Measurements from ENCODE around the gene LMX1B. TPM values are rescaled to one million over a fixed set of nuclear protein-coding genes. Genes with fewer than 3 reads are reported as not detected.

LMX1B gene
- total RNA-seq, 1 donor from 2014 or later: not detected

- intact Hi-C loops (cut with micrococcal nuclease): no loop called here
These were observed 9.4 kb upstream of the LMX1B start for GRCh38 chr9:126604059-126605055.

GRCh38 chr9:126605792-126606482 is 7.8 kb upstream of the LMX1B start:
- intact Hi-C loops (cut with micrococcal nuclease): no loop called here

- intact Hi-C loops (cut with micrococcal nuclease): no loop called here
These were observed 7.3 kb upstream of the LMX1B start for GRCh38 chr9:126606483-126606870.

GRCh38 chr9:126607086-126607485 is 6.6 kb upstream of the LMX1B start:
- intact Hi-C loops (cut with micrococcal nuclease): no loop called here

DNA sequence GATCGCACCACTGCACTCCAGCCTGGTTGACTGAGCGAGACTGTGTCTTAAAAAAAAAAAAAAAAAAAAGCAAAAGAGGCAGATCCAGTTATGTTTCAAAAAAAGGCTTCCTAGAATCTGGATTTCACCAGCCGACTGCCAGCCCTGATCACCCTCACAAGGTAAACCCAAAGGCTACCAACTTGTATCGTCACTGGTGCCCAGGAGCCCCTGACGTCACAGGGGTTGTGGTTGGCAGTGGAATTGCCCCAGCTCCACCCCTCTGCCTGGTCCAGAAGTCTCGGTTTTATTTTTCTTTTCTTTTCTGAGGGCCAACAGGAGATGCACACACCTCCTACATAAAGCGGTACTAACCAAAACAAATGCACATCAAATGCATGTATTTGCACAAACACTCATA is 6.0 kb upstream of the LMX1B start:
- intact Hi-C loops (cut with micrococcal nuclease): no loop called here

GRCh38 chr9:126608551-126608950 is 5.2 kb upstream of the LMX1B start:
- intact Hi-C loops (cut with micrococcal nuclease): no loop called here

GRCh38 chr9:126609191-126609590 is 4.5 kb upstream of the LMX1B start:
- intact Hi-C loops (cut with micrococcal nuclease): no loop called here

DNA sequence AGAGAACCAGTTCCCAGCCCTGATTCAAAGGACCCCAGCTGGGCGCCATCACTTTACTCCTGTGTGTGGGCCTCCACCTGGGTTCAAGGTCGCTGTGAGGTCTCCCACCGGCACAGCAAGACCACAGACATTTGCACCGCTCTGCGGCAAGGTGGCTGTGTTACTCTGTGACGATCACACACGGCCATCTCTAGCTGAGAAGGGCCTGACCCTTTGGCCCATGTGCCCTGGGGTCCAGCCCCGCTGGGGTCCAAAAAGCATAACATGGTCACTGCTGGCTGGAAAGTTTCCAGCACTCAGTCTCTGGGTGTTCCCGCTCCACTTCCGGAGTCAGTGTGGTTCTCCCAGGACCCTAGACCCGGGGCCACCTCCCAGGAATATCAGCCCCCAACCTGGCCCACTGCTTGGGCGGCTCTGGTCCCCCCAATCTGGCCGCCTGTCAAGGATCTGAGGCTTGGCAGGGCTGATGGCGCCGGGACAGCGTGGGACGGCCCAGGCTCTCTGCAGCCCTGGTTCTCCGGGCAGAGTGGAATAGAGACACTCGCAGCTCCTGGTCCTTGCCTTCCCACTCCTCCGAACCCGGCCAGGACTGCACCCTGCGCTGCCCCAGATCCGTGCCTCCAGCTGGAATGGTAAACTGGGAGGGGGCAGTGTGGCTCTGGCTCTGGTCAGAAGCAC is 3.9 kb upstream of the LMX1B start:
- intact Hi-C loops (cut with micrococcal nuclease): no loop called here

- intact Hi-C loops (cut with micrococcal nuclease): loop anchor here (1.0 kb wide), 3 partner anchors 14 to 171 kb away; no protein-coding TSS in a partner anchor
These were observed 2.5 kb upstream of the LMX1B start for GRCh38 chr9:126611193-126611591.

DNA sequence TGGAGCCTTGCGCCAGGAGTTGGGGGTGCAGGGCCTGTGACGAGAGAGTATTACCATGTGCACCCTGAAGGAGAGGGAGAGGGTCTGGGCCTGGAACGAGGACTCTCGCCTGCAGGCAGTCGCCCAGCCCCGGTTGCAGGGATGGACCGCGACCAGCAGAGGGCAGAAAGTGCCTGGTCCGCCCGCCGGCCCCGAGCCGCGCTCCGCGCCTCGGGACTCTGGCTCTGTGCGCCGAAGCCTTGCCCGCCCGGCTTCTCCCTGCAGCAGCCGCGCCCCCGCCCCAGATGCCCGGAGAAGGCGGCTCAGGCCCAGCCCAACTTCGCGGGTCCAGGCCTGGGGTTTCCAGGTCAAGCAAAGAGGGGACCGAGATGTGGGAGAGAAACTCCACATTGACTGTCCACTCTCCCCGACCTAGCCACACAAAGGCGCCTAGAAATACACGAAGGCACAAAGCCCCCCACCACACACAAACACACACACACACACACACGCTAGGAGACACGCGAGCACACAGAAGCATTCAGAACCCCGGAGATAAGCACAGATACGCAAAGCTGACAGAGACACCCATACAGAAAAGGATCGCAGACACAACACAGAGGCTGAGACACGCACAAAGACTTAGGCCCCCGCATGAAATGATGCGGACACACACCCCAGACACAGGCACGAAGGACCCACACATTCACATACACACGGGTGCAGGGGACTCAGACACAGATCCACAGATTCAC is 2.0 kb upstream of the LMX1B start:
- intact Hi-C loops (cut with micrococcal nuclease): loop anchor here (1.0 kb wide), 3 partner anchors 14 to 171 kb away; no protein-coding TSS in a partner anchor

DNA sequence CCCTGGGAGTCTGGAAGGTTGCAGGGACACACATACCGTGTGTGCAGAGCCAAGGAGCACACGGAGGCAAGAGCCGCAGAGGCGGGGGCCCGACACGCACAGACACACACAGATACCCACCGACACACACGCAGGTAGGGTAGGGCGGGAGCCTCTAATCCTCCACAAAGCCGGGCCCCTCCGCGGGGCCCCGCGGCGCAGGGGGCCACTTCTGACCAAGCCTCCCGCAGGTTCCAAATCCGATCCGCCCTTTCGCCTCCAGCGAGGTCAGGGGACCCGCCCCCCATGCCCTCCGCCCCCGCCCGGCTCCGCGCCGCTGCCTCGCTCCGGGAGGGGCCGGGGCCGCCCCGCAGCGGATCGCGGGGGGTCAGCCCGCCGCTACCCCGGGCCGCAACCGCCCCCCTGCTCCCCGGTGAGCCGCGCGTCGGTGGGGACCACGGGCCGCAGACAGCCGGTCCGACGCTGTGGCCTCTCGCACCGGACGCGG is 1.4 kb upstream of the LMX1B start:
- intact Hi-C loops (cut with micrococcal nuclease): no loop called here

DNA sequence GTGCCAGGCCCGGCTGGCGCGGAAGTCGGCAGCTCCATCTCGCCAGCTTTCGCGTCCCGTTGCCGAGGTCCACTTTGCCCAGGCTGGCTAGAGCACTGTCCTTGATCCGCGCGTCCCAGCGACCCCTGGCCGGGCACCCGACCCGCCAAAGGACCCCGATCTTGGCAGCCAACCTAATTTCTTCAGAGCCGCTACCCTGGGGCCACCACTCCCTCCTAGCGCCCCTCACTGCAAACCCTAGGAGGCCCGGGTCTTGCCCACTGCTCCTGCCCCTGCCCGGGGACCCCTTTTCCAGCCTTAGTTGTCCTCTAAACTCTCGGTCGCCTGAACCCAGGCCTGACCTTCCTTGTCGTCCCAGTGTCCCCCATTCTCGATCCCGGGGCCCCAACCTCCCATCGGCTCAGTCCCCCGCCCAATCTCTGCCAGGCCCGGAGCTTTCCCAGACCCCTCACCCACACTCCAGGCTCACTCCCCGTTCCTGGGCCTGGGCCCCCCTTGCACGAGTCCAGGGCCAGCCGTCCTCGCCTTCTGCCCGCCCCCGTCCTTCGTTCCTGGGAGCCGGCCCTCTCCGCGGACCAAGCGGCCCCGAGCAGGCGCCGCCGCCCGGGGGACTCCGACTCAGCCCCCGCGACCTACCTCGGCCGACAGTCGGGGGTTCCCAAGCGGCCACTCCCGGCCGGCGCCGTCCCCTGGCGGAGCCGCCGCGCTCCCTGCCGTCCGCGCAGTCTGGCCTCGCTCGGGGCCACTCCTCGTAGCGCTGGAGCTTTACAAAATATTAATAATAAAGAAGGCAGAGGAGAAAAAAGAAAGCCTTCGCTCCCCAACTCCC is 701 bp upstream of the LMX1B start:
- intact Hi-C loops (cut with micrococcal nuclease): no loop called here

- intact Hi-C loops (cut with micrococcal nuclease): no loop called here
These were observed 343 bp downstream of the LMX1B start for GRCh38 chr9:126614088-126614454.

GRCh38 chr9:126614455-126615244 is 922 bp downstream of the LMX1B start:
- intact Hi-C loops (cut with micrococcal nuclease): loop anchor here (5.0 kb wide), 1 partner anchor 63 kb away; no protein-coding TSS in a partner anchor

DNA sequence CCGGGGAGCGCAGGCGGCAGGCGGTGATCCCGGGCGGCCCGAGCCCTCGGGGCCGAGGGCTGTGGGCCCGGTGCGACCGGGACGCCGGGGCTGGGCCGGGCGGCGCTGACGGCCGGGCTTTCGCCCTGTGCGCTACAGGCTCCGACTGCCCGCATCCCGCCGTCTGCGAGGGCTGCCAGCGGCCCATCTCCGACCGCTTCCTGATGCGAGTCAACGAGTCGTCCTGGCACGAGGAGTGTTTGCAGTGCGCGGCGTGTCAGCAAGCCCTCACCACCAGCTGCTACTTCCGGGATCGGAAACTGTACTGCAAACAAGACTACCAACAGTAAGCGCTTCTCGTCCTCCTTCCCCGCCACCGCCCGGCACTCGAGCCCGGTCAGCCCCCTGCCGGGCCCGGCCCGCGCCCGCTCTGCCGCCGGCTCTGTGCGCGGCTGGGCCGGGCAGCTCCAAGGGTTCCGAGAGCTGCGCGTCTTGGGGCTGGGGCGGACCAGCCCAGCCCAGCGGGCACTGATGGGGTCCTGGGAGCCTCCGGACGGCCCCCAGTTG is 1.6 kb downstream of the LMX1B start:
- intact Hi-C loops (cut with micrococcal nuclease): loop anchor here (5.0 kb wide), 1 partner anchor 62 kb away; no protein-coding TSS in a partner anchor

DNA sequence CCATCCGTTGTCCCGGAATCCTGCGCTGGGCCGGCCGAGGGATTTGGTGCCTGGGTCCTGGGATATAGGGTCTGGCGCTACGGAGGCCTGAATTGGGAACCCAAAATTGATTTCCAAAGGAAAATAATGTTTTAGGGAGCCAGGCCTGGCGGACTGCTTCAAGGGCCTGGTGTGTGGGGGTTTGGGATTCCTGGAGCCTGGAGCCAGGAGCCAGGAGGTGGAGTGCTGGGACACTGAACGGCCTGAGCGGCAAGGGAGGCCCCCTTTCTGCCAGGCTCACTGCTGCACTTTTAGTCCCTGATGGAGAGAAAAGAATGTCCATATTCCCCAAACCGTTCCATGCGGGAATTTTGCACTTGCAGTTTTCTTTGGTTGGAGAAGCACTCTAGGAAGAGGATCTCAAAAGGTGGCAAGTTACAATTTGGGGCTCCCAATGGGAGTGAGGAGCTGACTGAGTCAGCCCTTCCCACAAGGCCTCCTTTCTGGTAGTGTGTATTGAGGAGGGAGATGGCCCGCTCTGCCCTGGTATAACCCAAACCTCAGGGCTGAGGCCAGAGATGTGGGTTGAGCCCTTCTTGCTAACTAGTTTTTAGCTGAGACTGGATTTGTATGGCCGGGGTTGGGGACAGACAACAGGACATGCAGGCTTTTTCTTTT is 2.2 kb downstream of the LMX1B start:
- intact Hi-C loops (cut with micrococcal nuclease): loop anchor here (5.0 kb wide), 1 partner anchor 61 kb away; no protein-coding TSS in a partner anchor

DNA sequence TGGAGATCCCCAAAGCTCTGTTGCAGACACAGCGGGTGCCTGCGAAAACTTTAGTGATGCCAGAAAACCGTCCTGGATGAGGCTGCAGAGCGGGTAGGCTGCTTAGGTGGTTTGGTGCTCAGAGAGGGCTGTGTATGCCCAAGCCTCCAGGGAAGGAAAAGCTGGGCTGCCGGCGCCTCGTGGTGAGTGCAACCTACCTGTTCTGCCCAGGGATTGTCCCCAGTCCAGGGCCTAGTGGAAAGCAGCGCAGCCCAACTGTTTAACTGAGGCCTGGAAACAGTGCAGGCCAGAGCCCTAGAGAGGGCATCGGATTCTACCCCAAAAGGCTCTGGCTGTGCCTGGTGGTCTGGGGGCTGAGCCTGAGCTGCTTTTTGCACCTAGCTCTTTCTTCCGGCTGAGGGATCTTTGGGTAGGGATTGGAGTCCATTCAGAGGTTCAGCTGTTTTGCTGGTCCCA is 2.8 kb downstream of the LMX1B start:
- intact Hi-C loops (cut with micrococcal nuclease): loop anchor here (5.0 kb wide), 1 partner anchor 61 kb away; no protein-coding TSS in a partner anchor

All from T-helper 1 cell treated with Interleukin-12 subunit alpha and Interleukin-12 subunit beta and Interleukin-4 antibody, amounts not matched to agents 30 ng/mL and 1 ng/mL, for 36 hours (primary cell).